Mesothelial cell of epicardium (in vitro differentiated cells): ENCODE measurements around the gene ABCG1. TPM values are rescaled to one million over a fixed set of nuclear protein-coding genes. Genes with fewer than 3 reads are reported as not detected.

ENCODE experiments used
- DNase-seq, 2 experiments: peaks; one replicate each; pipeline ENCODE4 v3.0.0; 2021; ENCODE audit warnings: low spot score in 2 of 2; ENCODE audit not compliant: unreplicated experiment in 2 of 2
- H3K27ac Mint-ChIP-seq: 2 replicates; pipeline ENCODE4 v1.8.0; 2021; ENCODE audit warnings: mixed read lengths
- H3K27me3 Mint-ChIP-seq: 2 replicates; pipeline ENCODE4 v1.8.0; 2021; ENCODE audit warnings: low read depth, mixed read lengths
- H3K36me3 Mint-ChIP-seq: 2 replicates; pipeline ENCODE4 v1.8.0; 2021; ENCODE audit warnings: mixed read lengths
- H3K4me1 Mint-ChIP-seq: 2 replicates; pipeline ENCODE4 v1.8.0; 2021; ENCODE audit warnings: mixed read lengths
- H3K4me3 Mint-ChIP-seq: 2 replicates; pipeline ENCODE4 v1.8.0; 2021; ENCODE audit warnings: mild to moderate bottlenecking, moderate library complexity, mixed read lengths
- H3K9me3 Mint-ChIP-seq: 2 replicates; pipeline ENCODE4 v1.8.0; 2021; ENCODE audit warnings: mixed read lengths
- total RNA-seq: library from RNA; stranded (reverse); gene quantifications from 3 replicates; pipeline ENCODE4 v1.2.1, GENCODE V29; 2021
- TF ChIP-seq, protein P1 (sequence below): fragments of 200-600 bp; sonication (generic); IDR thresholded peaks from one replicate; pipeline ENCODE4 v1.5.0; 2021; ENCODE audit warnings: antibody characterized with exemption; ENCODE audit not compliant: unreplicated experiment

Gene ABCG1
- total RNA-seq, 1 donor from 2014 or later: 4.4 TPM

DNA sequence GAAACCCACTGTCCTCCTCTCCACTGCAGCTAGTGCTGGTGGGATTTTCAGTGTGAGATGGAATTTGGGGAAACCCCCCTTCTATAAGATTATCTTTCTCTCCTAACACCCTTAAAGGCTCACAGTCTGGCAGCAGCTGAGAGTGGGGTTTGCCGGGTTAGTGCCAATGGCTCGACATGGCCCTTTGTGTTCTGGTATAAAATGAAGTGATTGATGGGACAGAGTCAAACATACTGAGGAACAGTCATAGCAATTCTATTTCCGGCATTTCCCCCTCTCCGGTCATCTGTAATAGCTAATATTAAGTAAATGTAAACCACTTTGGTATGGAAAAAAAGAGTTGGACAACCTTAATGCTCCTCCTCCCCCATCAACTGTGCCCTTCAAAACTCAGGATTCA is 58.7 kb downstream of the ABCG1 start:
- Mint-ChIP-seq H3K27me3 (peaks cover 2% of the 10 kb centered on the region), H3K9me3 (no peaks in the 10 kb centered on the region), H3K4me1 (no peaks in the 10 kb centered on the region), H3K36me3 (no peaks in the 10 kb centered on the region), H3K4me3 (no peak overlapping the region), H3K27ac (no peak overlapping the region)
- TF ChIP-seq, protein P1, sequence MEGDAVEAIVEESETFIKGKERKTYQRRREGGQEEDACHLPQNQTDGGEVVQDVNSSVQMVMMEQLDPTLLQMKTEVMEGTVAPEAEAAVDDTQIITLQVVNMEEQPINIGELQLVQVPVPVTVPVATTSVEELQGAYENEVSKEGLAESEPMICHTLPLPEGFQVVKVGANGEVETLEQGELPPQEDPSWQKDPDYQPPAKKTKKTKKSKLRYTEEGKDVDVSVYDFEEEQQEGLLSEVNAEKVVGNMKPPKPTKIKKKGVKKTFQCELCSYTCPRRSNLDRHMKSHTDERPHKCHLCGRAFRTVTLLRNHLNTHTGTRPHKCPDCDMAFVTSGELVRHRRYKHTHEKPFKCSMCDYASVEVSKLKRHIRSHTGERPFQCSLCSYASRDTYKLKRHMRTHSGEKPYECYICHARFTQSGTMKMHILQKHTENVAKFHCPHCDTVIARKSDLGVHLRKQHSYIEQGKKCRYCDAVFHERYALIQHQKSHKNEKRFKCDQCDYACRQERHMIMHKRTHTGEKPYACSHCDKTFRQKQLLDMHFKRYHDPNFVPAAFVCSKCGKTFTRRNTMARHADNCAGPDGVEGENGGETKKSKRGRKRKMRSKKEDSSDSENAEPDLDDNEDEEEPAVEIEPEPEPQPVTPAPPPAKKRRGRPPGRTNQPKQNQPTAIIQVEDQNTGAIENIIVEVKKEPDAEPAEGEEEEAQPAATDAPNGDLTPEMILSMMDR: no peak
- no peak for DNase-seq

DNA sequence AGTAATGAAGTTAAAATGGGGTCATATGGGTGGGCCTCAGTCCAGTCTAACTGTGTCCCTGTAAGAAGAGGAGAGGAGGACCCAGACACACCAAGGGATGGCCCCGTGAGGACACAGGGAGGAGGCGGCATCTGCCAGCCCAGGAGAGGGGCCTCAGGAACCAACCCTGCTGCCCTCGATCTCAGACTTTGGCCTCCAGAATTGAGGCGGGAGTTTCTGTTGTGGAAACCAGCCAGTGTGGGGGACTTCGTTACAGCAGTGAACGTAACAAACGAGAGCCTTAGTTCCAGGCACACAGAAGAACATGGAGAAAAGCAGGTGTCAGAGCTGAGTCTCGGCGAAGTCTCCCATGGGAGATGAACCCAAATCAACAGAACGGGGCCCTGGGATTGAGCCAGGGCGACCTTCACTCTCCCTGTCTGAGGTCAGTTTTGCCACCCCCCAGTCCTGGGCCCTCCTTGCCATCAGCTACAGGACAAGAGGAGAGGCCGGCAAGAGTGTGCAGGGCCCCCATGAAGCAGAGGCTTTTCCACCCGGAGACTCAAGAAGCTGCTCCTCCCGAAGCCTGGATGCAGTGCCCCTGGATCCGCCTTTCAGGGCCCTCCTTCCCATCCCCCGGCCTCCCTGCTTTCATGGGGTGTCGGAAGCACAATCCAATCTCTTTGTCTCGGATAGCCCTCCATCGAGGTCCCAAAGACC is 59.7 kb downstream of the ABCG1 start:
- Mint-ChIP-seq H3K9me3 (no peaks in the 10 kb centered on the region), H3K27ac (no peak overlapping the region), H3K27me3 (peaks cover 4% of the 10 kb centered on the region), H3K4me1 (no peaks in the 10 kb centered on the region), H3K36me3 (no peaks in the 10 kb centered on the region), H3K4me3 (no peak overlapping the region)
- DNase-seq: no peak
- TF ChIP-seq, protein P1: no peak

DNA sequence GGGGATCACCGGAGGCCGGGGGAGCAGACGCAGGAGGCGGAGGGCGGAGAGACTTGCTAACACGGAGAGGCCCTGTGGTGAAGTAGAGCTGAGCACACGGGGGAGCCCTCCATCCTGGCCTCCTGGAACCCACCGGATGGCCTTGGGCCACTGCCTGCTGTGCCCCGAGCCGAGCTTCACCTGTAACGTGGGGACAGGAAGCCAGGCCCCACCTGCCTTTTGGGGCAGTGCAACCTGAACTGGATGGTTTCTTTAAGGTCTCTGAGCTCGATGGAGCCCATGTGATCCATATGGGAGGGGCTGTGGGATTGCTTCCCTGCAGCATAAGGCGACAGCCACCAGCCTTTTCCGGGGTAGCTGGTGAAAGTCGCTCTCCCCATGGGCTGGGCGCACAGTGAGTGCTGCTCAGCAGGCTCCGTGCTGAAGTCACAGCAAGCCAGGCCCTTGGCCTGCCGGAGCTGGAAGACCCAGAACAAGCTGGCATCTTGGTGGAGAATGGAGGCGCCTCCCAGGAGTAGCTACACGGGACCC is 60.5 kb downstream of the ABCG1 start:
- TF ChIP-seq, protein P1: no peak
- DNase-seq: no peak
- no peak overlapping the region for H3K27ac Mint-ChIP-seq
- no peak overlapping the region for H3K4me3 Mint-ChIP-seq
- H3K36me3 Mint-ChIP-seq: no peaks in the 10 kb centered on the region
- H3K4me1 Mint-ChIP-seq: no peaks in the 10 kb centered on the region
- peaks cover 2% of the 10 kb centered on the region for H3K27me3 Mint-ChIP-seq
- H3K9me3 Mint-ChIP-seq: no peaks in the 10 kb centered on the region

DNA sequence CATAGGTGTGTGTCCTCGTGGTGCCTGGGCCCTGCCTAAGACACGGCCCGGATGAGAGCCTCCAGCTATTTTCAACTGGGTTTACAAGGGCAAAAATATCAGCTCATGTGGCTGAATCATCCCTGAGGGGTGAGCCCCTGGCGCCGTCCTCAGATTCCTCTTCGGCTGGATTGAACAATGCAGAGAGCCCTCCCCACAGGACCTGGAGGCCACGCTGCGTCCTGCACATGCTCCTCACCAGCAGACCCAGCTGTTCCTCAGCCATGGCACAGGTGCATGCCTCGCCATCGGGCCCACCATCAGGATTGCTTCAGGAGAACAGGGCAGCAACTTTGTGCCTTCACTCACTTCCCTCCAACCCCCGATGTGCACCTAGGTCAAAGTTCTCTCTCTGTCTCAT is 60.9 kb downstream of the ABCG1 start:
- Mint-ChIP-seq H3K4me1 (no peaks in the 10 kb centered on the region), H3K4me3 (no peak overlapping the region), H3K36me3 (no peaks in the 10 kb centered on the region), H3K9me3 (no peaks in the 10 kb centered on the region), H3K27me3 (peaks cover 2% of the 10 kb centered on the region), H3K27ac (no peak overlapping the region)
- no peak for DNase-seq
- TF ChIP-seq, protein P1: no peak

DNA sequence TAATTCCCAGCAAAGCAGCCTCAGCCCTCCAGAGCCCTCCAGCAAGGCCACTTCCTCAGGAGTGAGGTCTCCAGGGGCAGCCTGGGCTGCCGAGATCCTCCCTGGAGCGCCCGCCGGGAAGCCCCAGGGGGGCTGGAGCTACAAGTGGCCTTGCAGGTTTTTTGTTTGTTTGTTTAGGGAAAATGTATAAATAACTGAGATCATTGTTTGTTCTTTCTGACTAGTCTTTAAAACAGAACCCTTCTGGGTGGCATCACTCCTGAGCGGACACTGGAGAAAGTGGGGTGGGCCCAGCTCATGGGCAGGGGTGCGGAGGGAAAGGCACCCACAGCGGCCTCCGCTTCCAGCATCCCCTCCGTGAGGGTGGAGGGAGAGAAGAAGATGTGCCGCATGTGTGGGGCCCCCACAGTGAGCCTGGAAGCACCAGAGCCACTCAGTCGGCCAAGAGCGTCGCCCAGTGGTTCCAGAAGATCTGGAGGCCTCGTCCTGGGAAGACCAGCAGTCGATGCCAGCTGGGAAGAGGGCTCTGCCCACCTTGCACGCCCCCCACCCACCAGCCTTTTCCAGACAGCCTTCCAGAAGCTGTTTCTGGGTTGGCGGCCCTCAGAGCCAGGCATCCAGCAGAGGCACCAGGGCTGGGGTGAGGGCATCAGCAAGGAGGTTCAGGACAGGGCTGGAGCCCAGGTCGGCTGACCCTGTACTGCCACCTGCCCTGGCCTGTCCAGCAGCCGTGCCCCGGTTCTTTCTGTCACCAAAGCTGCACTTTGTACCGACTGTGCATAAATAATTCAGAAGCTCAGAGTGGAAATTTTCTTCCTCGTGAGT is 61.6 kb downstream of the ABCG1 start:
- no peak overlapping the region for H3K27ac Mint-ChIP-seq
- H3K4me3 Mint-ChIP-seq: no peak overlapping the region
- peaks cover 7% of the 10 kb centered on the region for H3K27me3 Mint-ChIP-seq
- DNase-seq: no peak
- H3K36me3 Mint-ChIP-seq: no peaks in the 10 kb centered on the region
- TF ChIP-seq, protein P1: no peak
- no peaks in the 10 kb centered on the region for H3K9me3 Mint-ChIP-seq
- H3K4me1 Mint-ChIP-seq: no peaks in the 10 kb centered on the region
